D721Med (cell line): ENCODE measurements around the gene NCKAP1.

Experiments
- DNase-seq: peaks from one replicate; pipeline ENCODE4 v3.0.0; 2011; ENCODE audit warnings: low spot score; ENCODE audit not compliant: insufficient read length
- FAIRE-seq: peaks from 2 replicates; lab custom pipeline; 2011; peaks lifted over from hg19 to GRCh38; lab: Jason Lieb, UNC
- CTCF ChIP-seq: IDR thresholded peaks from 2 replicates; pipeline ENCODE4 v1.5.1; 2012; ENCODE audit warnings: mild to moderate bottlenecking, control low read depth; ENCODE audit not compliant: insufficient read depth; ENCODE audit errors: missing control alignments

The NCKAP1 gene

GRCh38 chr2:183029219-183029618 is 9.0 kb downstream of the NCKAP1 start:
- no peak for TF ChIP-seq CTCF
- DNase-seq (no peak), FAIRE-seq (no peak)

- no peak for FAIRE-seq
- no peak for TF ChIP-seq CTCF
- DNase-seq: no peak
Measured at GRCh38 chr2:183028108-183028507, 10.1 kb downstream of the NCKAP1 start.

GRCh38 chr2:183027443-183027842 is 10.8 kb downstream of the NCKAP1 start:
- no peak for TF ChIP-seq CTCF
- DNase-seq (no peak), FAIRE-seq (no peak)

- no peak for TF ChIP-seq CTCF
- DNase-seq (no peak), FAIRE-seq (no peak)
Measured at GRCh38 chr2:183026424-183026823, 11.8 kb downstream of the NCKAP1 start.

- FAIRE-seq (no peak), DNase-seq (no peak)
- no peak for TF ChIP-seq CTCF
Measured at GRCh38 chr2:183025993-183026392, 12.3 kb downstream of the NCKAP1 start.

- no peak for FAIRE-seq
- DNase-seq: no peak
- no peak for TF ChIP-seq CTCF
Measured at GRCh38 chr2:183024339-183025095, 13.7 kb downstream of the NCKAP1 start.

- FAIRE-seq (no peak), DNase-seq (no peak)
- no peak for TF ChIP-seq CTCF
Measured at GRCh38 chr2:183022711-183023110, 15.5 kb downstream of the NCKAP1 start.
